22Rv1 (cell line): ENCODE results near the gene STAB1.
A peak's percentile ranks its signal among the peaks of the same experiment; 100 is the strongest.

Experiments used
- H3K27ac ChIP-seq: fragments of 450-650 bp; 2 replicates; pipeline ENCODE4 v1.5.1; 2017
- ZFX ChIP-seq: fragments of 450-650 bp; IDR thresholded peaks from 2 replicates; pipeline ENCODE4 v1.6.1; 2017; ENCODE audit warnings: antibody characterized with exemption, borderline replicate concordance
- TF ChIP-seq, protein P1 (sequence below): fragments of 450-650 bp; IDR thresholded peaks from 2 replicates; pipeline ENCODE4 v1.5.1; 2017; ENCODE audit warnings: mild to moderate bottlenecking

Gene STAB1

DNA sequence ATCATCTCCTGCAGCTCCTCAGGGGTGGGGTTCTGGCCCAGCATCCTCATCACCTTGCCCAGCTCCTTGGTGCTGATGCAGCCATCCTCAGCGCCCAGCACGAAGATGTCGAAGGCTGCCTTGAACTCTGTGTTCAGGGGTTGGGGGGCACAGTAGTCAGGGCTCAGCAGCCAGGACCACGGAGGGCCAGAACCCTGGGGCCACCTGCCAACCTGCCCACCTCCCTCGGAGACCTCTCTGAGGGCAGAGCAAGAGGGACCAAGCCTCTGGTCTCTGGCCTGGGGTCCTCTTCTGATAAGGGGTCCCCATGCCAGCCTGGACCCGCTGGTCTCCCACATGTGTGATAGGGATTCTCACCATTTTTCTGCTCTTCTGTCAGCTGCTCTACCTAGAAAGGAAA, 43.0 kb upstream of the STAB1 start:
- no peak for TF ChIP-seq ZFX
- TF ChIP-seq, protein P1, sequence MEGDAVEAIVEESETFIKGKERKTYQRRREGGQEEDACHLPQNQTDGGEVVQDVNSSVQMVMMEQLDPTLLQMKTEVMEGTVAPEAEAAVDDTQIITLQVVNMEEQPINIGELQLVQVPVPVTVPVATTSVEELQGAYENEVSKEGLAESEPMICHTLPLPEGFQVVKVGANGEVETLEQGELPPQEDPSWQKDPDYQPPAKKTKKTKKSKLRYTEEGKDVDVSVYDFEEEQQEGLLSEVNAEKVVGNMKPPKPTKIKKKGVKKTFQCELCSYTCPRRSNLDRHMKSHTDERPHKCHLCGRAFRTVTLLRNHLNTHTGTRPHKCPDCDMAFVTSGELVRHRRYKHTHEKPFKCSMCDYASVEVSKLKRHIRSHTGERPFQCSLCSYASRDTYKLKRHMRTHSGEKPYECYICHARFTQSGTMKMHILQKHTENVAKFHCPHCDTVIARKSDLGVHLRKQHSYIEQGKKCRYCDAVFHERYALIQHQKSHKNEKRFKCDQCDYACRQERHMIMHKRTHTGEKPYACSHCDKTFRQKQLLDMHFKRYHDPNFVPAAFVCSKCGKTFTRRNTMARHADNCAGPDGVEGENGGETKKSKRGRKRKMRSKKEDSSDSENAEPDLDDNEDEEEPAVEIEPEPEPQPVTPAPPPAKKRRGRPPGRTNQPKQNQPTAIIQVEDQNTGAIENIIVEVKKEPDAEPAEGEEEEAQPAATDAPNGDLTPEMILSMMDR: no peak
- H3K27ac ChIP-seq: no peak overlapping the region

DNA sequence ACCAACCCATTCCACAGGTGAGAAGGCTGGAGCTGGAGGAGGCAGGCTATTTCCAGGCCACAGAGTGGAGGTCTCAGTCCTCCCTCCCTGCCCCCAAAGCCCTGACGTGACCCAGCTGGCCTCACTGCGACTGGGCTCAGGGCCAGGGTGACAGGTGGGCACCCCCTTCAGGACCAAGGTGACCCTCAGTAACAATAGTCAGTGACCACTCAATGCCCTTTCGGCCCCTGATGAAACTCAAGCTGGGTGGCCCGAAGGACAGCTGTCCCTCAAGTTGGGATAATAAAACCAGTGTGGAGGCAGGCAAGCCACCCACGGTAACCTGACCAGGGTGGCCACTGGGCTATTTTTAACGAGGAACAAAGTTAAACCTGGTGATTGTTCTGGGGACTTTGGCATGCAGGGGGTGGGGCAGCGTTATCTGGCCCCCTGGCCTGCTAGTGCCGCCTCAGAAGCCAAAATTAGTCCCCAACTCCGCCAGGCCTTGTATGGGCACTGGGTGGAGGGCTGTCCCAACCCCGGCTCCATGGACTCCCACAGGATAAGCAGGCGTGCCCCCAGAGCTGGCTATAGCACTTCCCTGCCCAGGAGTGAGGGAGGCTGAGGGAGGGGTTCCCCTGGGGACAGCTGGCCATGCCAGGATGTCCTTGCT, 42.4 kb upstream of the STAB1 start:
- no peak overlapping the region for H3K27ac ChIP-seq
- TF ChIP-seq, protein P1: no peak
- TF ChIP-seq ZFX: no peak

DNA sequence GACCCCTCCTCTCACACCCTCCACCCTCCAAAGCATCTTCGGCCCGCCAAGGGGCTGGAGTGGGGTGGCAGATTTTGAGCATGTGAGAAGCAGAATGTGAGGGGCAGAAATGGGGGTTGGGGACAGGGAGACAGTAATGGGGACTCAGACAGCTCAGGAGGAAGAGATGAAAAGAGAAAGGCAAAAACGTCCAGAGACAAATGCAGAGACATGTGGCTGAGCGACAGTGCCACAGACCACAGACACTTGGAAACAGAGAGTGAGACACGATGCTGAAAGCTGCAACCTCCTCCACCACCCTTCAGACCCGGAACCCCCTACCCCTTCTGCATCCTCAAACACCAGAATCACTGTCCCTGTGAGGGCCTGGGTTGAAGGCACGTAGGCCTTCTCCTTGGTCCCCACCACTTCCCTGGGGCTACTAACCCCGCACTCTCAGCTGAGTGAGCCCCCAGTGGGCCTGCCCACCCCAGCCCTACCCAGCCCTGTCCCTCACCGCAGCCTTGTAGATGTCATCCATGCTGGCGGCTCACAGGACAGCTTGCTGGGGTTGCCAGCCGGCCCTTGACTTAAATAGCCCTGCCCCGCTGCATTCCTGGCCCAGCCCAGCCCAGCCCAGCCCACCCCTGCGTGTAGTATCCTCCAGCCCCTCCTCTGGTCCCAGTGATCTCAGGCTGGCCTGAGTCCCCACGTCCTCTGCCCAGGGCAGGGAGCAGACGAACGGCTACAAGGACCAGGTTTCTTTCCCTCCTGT, 41.5 kb upstream of the STAB1 start, which contains the start of gene TNNC1:
Gene TNNC1, minus strand, starts transcription at position 546 of the 754 bp plus-strand sequence. Its CDS starts 26 bp downstream, at position 520.
- peak within 1 kb of the TSS; percentile 79 for H3K27ac ChIP-seq
- TF ChIP-seq, protein P1: no peak
- TF ChIP-seq ZFX: no peak

DNA sequence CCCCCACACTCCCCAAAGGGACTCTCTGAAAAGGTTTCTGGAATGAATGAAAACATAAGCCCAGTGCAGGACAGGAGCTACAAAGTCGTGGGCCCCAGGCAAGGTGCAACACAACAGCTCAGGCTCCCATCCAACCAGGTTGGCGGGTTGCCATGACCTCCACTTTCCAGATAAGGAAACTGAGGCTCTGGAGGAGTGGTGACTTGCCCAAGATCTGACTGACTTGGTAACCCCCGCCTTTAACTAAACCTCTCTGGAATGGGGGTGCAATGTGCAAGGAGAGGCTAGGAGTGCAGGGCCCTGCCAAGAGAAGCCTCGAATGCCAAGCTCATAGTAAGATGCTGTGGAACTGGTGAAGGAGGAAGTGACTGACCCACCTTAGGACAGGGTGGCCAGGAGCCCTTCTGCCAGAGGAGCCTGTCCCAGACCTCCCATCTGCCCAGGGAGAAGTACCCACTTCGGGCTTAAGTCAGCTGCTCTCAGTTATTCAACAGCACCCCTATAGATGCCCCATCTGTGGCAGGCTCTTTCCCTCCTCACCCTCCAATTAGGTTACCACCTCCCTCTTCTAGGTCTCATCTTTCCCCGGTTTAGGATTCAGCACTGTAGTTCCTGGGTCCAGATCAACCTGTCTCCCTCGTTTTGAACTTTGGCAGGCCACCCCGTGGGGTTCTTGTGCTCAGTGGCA, 40.7 kb upstream of the STAB1 start:
- H3K27ac ChIP-seq: peak overlapping the region; percentile 79
- TF ChIP-seq ZFX: no peak
- TF ChIP-seq, protein P1: no peak

DNA sequence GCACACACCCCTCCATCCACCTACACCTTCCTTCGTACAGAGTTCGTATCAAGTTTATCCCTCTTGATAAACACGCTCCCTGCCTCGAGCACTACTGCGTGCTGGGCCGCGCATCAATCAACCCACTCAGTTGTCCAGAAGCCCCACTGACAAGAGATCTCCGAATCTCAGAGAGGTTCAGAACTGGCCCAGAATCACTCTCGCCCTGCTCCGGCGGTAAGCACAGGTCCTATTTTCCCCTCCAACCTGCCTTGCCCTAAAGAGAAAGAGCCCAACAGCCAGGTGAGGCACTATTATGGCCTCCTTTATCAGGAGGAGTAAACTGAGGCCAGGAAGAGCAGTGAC, 40.2 kb upstream of the STAB1 start:
- TF ChIP-seq, protein P1: no peak
- TF ChIP-seq ZFX: no peak
- peak overlapping the region; percentile 79 for H3K27ac ChIP-seq

DNA sequence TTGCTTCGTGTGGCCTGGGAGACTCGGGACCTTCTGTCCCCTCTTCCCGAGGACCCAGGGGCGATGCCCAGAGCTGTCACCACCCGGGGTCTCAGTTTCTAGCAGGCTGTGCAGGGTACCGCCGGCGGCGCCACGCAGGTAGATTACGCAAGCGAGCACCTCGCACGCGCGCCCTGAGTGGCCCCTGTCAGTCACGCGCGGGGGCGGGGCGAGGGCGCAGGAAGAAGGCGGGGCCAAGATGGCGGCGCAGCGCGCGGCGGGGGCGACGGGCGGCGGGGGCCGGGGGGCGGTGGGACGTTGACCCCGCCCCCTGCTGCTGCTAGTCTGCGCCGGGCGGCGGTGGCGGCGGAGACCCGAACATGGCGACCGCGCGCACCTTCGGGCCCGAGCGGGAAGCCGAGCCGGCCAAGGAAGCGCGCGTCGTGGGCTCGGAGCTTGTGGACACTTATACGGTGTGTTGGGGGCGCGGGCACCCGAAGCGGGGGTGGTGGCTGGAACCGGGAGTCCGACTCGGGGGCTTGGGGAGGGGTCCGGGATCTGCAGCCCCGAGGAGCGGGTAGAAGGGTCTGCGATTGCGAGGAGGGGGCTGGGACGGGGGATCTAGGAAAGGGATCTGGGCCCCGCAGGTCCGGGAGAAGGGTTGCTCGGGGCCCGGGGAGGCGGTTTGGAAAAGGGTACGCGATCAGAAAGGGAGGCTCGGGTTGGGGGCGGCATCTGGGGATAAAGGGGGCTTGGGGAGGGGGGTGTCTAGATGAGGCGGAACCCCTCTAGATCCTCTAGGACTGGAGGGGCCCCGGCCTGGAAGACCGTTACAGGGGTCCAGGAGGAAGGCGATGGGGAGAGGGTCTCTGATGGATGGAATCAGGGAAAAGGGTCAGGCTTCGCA, 39.6 kb upstream of the STAB1 start, which contains the start of gene NISCH:
Gene NISCH, plus strand, starts transcription at position 322 of the 886 bp plus-strand sequence. Its CDS starts 38 bp downstream, at position 360.
- peak within 1 kb of the TSS; percentile 79 for H3K27ac ChIP-seq
- TF ChIP-seq, protein P1: no peak
- TF ChIP-seq ZFX: no peak
